NCI-H1930 (cell line): ENCODE measurements around the gene SUPT16H.
A peak's percentile ranks its signal among the peaks of the same experiment; 100 is the strongest.
"Not testable (repeated sequence)": the region's sequence is repeated elsewhere in the genome, so short reads cannot be mapped to it uniquely, and the experiment has no call there.

Experiments used
- DNase-seq, 2 experiments: peaks; one replicate each; lab custom pipeline; 2025; lab: John Stamatoyannopoulos, UW

The SUPT16H gene

DNA sequence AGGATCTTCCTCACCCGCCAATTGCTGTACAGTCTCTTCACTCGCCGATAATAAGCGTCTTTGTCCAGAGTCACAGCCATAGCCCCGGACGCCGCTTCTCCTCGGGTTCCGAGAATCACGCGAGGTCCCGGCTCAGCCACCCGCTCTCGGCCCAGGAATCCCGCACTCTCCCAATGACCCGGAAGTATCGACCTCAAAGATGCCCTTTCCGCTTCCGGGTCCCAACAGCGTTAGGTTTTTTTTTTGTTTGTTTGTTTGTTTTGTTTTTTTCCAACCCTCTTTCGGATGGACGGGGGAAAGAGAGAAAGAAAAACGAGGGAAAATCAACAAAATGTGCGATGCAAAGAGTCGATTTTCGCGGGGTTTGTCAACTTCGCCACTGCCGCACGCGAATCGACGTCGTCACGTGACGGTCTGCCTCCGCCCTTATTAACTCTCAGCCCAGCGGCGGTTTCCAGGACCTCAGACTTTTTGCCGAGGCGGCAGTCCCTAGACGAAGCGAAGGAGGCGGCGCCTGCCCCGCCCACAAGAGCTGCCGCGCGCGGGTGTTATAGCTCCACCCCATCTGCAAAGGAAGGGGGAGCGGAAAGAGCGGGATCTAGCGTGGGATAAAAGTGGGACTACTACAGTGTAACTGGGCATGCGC, at the start of gene SUPT16H:
TSS of gene SUPT16H (minus strand) at position 172 of the 646 bp plus-strand sequence. CDS start at position 80, 92 bp downstream.
- peak; percentile 90 to 93 for DNase-seq

DNA sequence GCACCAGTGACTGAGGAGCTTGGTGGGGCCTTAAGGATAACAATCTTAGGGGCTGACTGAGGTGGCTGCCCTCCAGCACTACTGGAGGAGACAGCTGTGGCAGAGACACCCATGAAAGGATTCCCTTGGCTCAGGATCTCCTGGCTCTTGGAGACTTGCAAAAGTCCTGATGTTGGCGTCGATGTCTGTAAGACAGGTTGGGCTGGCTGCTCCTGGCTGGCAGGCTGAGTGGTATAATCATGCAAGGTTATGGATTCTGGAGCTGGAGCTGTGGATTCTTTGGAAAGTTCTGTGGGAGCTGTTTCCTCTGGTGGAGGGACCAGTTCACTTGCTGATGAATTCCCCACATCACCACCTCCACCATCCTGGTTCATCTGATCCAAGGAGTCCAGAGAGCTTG, 47.3 kb upstream of the SUPT16H start:
- no peak for DNase-seq

DNA sequence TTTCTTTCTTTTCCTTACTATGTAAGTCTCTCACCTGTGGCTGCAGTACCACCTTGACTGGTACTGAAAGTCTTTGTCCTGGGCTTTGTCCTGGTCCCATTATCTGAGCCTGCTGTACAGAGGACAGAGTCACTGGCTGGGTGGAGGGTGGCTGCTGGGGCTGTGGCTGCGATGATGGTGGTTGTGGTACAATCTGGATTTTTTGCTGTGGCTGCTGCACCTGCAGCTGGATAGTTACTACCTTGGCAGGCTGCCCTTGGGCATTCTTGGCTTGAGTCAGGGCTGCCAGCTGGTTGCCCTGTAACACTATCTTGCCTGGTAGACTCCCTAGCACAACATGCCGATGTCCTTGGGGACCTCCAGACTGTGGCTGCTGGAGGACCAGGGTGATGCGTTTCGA, 45.1 kb upstream of the SUPT16H start:
- no peak for DNase-seq

DNA sequence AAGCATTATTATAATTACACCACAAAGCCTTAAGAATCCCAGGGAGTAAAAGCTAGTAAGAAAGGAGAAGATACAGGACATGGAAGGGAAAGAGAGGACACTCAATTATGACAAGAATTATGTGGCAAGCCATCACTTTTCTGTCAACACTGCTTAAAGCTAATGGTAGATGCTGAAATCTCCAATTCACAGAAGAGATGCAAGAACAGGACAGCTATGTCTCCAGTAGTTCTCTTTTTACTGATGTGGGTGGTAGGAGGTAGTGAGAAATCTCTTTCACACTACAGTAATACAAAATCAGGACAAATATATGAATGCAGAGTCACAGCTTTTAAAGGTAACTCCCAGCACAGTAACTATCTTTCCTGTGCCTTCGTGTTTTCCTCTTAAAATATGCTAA, 42.9 kb upstream of the SUPT16H start:
- DNase-seq = no peak

DNA sequence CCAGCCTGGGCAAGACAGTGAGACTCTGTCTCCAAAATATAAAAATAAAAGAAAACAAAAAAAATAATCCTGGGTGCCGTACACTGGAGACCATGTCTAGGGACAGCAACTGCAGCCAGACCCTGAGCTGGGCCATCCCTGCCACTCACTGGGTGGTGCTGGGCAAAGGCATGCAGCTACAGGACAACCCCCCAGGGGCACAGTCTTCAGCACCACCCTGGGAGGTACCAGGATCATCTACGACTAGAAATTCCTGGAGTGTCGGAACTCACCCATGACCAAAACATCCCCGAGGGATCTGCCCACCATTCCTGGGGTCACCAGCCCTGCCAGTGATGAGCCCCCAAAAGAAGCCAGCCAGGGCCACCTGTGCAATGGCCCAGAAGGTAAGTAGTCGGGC, 35.7 kb upstream of the SUPT16H start:
- DNase-seq = no peak

DNA sequence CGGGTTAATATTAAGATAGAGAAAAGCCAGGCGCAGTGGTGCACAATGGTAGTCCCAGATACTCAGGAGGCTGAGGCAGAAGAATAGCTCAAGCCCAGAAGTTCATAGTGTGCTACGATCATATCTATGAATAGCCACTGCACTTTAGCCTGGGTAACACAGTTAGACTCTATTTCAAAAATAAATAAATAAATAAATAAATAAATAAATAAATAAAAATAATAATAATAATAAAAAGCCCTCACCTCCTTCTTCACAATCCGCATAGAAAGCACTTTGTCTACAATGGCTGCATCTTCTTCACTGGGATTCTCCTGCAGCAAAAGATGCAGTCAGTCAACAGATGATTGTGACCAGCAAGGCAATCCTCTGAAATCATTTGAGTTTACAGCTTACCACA, 31.5 kb upstream of the SUPT16H start:
- no peak for DNase-seq

DNA sequence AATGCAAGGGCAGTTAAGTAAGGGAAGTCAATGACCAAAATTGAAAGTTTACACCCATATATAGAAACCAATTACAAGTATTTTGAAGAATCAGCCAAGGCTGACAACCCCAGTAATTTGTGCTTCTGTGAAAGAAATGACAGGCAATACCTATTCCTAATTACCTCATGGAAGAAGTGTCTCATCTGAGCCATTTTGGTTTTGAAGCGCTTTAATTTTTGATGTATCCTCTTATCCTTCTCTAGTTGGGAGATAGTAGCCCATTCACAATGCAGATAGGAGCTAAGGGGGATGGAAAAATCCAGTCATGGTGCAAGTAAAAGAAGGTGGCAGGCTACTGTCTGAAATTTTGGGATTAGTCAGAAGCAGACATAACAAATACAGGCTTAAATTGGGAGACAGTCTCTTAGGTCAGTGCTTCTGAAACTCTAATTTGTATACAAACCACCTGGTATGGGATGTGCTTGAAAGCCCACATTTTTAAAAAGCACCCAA, 30.4 kb upstream of the SUPT16H start:
- no peak for DNase-seq

DNA sequence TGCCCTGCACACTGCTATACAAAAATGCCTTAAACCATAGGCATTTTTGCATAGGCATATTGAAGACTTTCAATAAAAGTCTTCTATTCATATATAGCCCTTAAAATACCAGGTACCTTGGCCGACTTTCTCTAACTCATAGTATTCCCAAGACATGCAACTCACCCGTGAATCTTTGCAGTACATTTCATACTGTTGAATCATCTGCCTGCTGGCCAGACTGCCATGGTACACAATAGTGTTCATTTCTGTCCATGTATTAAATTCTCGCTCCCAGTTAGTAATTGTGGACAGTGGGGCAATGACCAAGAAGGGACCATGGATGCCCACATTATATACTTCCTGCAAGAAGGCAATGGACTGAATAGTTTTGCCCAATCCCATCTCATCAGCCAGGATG, 24.3 kb upstream of the SUPT16H start:
- no peak for DNase-seq

DNA sequence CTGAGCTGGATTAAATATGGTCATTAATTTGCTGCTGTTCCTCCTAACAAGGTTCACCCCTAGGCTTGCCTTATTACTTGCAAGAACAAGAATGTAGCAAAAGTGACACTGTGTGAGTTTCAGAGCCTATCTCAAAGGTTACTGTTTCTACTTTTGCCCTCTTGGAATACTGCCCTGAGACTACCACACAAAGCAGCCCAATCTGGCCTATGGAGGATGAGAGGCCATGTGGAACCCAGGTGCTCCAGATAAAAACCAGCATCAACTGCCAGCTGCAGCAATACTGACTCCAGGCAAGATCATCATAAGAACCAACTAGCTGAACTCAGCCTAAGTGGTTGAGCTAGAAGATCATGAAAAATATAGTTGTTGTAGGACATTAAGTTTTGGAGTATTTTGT, 22.4 kb upstream of the SUPT16H start:
- DNase-seq = no peak

DNA sequence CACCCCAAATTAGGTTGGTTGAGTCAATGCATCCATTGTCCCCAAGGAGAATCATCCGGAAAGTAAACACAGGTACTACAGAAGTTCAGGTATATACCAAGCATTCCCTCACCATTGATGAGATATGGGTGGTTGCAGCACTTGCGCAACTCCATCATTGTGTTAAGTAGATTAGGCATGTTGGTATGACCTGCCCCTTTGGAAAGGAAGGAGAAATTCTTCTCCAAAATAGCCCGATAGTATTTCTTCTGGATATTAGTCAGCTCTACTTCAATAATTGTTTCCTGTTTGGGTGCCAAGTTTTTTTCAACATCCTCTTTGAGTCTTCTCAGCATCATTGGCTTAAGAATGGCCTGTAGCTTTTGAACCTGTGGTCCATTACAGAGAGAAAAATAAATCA, 21.3 kb upstream of the SUPT16H start:
- DNase-seq = no peak

DNA sequence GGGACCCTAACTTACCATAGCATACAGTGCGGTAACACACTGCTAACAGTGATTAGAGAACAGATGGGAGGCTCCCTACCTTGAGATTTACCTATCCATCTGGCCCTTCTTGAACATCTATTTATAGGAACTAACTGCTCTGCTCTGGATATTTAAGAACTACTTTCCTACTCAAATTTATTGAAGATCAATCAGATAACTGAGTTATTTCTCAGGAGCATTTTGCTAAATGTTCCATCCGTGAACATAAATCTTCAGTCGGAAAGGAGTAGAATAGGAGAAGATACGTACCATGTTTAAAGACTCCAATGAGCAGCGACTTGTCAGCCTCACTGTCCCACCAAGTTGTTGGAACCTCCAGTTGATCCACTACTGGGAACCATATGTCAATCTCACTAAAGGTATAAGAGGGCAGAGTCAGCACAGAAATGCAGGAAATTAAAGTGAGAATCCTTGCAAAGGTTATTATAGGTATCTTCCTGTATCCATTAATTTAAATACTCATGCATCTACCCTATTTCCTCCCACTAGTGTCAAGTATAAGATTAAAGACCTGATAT, 15.6 kb upstream of the SUPT16H start:
- no peak for DNase-seq

DNA sequence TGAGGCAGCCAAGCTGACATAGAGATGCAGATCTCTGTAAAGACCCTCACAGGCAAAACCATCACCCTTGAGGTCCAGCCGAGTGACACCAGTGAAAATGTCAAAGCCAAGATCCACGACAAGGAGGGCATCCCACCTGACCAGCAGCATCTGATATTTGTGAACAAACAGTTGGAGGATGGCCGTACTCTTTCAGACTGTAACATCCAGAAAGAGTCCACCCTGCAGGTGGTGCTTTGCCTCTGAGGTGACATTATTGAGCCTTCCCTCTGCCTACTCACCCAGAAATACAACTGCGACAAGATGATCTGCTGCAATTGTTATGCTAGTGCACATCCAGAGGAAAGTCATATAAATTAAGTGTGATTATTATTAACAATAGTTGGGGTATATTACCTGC, 15.1 kb upstream of the SUPT16H start:
- no peak for DNase-seq

DNA sequence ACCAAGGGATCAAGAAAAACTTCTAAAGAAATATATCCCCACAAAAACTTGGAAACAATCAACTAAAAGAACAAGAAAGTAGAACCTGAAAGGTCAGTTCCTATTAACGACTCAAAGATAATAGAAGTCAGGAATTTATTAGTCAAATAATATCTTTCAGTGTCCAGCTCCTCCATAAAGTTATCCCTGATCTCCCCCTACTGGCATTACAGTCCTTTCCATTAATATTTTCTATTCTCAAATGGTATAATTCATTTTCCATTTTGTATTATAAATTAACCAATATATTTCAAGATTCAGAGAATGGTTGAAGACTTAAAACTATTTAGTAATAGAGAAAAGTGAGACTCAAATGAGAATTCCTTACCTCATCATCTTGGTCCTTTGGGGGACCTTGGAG, 11.6 kb upstream of the SUPT16H start:
- DNase-seq = no peak

DNA sequence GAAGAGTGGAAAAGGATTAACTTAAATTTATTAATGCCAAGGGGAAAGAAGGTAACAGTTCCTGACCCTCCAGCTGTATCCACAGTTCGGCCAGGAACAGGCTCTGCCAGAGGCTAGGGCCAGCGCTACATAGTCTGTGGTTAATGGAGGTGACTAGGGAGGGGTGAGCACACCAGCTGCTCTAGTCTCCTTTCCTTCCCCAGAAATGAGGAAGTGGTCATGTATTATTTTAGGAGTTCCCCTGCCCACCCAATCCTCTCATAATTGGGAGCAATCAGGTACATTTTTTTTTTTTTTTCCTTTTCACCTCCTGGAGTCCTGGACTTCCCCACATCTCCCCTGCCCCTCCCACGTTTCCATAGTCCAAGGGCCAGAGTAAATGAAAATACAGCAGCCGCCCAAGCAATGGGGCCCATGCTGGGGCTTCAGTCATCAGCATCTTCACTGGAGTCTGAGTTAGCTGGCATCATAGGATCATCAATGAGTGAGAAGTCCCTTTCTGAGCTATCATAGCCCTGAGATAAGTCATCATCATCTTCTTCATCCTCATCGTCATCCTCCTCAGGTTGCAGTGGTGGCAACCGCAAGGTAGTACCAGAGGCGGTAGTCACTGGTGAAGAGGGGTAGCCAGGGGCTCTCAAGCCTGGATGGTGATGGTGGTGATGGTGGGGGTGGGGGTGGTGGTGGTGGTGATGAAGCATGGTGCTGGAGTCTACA, 1.5 kb upstream of the SUPT16H start:
- no peak for DNase-seq

DNA sequence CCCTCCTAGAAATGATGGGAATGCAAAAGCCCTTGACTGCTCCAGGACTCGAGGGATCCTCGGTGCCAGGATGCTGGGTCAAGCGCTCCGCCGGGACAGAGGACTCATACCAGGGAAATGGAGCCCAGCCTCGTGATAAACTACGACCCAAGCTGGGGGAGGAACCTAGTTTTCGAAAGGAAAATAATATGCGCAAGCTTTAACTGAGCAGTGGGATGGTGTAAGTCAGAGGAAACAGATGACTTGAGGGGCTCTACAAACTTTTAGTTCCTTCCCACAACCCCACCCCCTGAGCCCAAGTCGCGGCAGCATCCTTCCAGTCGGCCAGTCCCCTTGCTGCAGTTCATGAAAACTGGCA, 654 bp upstream of the SUPT16H start:
- DNase-seq = no peak

DNA sequence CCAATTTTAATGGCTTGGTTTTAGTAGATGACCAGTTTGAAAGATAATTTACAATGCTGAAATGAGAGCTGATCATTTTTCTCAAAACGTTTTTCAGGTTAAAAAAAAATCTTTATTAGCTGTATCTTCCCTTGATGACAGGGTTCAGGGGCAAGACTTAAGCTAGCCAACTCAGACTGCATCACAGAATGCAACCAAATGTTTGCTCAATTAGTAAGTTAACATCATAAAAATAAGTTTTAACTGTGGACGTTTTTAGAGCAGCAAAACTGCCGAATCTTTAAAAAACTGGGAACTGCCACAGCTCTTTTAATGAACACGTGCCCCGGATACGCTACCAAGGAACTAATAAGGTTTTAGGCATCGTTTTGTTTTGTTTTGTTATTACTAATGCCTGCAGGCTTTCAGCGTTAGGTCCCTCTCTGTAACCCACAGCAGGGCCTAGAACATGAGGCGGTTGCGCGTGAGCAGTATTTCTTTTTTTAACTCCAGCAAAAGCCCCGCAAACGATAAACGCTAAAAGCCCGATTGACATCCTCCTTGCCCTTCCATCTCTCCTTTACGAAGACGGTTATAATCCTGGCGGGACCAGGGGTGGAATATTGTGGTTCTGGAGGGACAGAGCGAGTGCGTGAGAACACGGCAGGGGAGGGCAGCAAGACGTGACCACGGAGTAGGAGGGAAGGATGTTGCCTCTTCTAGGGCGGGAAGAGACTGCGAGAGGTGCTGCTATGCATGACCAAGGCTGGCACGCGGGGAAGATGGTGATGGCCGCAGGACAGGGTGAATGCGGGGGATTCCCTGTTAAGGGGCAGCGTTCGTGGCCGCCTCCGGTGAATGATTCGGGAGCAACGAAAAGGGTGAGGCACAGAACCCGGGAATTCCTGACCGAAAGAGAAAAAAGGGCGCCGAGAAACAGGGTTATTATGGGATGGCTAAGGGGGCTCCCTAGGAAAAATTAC, 652 bp downstream of the SUPT16H start:
- no peak for DNase-seq

DNA sequence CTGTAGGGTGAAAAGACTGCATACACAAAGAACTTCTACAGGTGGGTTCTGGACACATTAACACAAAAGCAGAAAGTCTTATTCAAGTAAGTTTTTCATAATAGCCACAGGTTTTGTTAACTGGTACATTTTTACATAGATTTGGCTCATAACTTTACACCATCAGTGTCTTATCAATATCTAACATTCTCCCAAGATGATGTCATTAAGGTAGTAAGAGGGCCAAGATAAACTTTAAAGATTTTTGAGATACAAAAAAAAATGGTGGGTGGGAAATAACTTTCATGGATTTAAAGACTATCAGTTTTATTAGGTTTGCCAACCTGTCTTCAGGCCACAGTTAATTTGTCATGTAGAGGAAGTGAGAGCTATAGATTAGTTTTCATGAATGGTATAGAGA, 1.7 kb downstream of the SUPT16H start:
- DNase-seq = no peak

DNA sequence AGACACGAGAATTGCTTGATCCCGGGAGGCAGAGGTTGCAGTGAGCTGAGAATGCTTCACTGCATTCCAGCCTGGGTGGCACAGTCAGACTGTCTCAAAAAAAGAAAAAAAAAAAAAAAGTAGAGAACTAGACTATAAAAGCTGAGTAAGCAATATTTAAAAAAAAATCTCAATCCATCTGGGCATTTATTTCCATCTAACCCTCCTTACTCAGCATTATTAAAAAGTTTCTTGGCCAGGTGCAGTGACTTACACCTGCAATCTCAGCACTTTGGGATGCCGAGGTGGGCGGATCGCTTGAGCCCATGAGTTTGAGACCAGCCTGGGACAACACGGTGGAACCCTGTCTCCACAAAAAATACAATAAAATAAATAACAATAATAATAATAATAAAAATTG, 4.5 kb downstream of the SUPT16H start:
- no peak for DNase-seq

DNA sequence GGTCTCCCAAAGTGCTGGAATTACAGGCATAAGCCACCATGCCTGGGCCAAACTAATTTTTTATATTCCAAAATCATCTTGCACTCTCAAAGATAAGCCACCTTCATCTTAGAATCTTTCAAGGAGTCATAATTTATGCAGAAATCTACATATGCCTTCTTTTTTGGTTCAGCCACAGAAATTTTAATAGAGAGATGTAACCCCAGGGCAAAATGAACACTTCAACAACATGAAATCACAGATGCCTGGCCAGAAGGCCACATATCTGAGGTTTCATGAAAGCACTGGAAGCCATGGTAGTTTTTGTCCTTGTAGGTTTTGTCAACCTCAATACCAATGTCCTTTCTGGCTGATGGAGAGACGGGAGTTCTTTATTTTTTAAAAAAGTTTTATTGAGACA, 9.8 kb downstream of the SUPT16H start:
- no peak for DNase-seq

DNA sequence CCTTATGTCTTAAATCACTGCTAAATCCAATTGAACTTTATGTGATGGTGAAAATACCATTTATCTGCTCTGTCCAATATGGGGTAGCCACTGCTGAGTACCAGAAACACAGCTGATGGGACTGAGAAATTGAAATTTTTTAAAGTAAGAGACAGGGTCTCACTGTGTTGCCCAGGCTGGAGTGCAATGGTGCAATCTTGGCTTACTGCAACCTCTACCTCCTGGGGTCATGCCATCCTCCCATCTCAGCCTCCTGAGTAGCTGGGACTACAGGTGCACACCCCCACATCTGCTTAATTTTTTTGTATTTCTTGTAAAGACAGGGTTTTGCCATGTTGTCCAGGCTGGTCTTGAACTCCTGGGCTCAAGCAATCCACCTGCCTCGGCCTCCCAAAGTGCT, 11.0 kb downstream of the SUPT16H start:
- not testable (repeated sequence) for DNase-seq

DNA sequence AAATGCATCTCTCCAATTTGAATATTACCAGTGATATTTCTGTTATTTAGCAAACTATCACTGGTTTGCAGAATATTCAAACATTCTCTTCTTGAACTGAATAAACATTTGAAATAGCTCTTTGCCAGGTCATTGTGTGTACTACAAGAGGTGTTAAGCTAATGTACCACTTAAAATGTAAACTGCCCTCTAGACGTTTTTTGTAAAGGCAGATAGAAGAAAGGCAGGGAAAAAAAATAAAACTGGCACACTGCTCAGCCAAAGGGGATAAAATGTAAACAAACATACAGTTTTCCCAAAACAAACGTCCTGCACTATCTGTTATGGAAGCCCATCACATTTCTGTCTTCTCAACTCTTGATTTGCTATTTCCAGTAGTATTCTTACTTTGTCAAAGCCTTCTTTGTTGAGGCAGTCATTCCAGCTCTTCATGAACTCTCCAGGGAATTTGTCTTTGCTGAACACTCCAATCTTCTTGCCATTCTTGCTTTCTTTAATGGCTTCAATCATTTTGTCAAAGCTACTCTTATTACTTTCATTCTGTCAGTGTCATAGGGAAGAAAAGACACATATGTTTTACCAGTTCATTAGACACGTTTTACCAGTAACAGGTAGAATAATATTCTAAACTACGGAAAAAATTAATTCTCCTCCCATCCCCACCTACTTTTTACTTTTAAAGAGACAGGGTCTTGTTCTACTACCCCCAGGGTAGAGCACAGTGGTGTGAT, 13.7 kb downstream of the SUPT16H start:
- no peak for DNase-seq
